ENCODE measurements around the gene PCDHGA9.

- TF ChIP-seq, protein P1, sequence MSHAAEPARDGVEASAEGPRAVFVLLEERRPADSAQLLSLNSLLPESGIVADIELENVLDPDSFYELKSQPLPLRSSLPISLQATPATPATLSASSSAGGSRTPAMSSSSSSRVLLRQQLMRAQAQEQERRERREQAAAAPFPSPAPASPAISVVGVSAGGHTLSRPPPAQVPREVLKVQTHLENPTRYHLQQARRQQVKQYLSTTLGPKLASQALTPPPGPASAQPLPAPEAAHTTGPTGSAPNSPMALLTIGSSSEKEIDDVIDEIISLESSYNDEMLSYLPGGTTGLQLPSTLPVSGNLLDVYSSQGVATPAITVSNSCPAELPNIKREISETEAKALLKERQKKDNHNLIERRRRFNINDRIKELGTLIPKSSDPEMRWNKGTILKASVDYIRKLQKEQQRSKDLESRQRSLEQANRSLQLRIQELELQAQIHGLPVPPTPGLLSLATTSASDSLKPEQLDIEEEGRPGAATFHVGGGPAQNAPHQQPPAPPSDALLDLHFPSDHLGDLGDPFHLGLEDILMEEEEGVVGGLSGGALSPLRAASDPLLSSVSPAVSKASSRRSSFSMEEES (CRISPR knock-in tag; IDR thresholded peaks at IDR 0.05): no peak
- no peak for TF ChIP-seq SRSF9 (IDR thresholded peaks at IDR 0.05; ENCODE audit: borderline replicate concordance, low read depth, low read length)
Measured at GRCh38 chr5:141422742-141423291, 20.2 kb downstream of the PCDHGA9 start.
